GM10266 (cell line): ENCODE results near the gene MFSD6.
"Not testable (repeated sequence)": the region's sequence is repeated elsewhere in the genome, so short reads cannot be mapped to it uniquely, and the experiment has no call there.

Experiments
- DNase-seq: peaks from one replicate; pipeline ENCODE4 v3.0.0; 2012; ENCODE audit errors: extremely low spot score
- TF ChIP-seq, protein P1 (sequence below): IDR thresholded peaks from 2 replicates; pipeline ENCODE4 v1.5.1; 2012; ENCODE audit warnings: mild to moderate bottlenecking, low read depth; ENCODE audit not compliant: control insufficient read depth, insufficient read depth; ENCODE audit errors: missing control alignments

MFSD6 gene

DNA sequence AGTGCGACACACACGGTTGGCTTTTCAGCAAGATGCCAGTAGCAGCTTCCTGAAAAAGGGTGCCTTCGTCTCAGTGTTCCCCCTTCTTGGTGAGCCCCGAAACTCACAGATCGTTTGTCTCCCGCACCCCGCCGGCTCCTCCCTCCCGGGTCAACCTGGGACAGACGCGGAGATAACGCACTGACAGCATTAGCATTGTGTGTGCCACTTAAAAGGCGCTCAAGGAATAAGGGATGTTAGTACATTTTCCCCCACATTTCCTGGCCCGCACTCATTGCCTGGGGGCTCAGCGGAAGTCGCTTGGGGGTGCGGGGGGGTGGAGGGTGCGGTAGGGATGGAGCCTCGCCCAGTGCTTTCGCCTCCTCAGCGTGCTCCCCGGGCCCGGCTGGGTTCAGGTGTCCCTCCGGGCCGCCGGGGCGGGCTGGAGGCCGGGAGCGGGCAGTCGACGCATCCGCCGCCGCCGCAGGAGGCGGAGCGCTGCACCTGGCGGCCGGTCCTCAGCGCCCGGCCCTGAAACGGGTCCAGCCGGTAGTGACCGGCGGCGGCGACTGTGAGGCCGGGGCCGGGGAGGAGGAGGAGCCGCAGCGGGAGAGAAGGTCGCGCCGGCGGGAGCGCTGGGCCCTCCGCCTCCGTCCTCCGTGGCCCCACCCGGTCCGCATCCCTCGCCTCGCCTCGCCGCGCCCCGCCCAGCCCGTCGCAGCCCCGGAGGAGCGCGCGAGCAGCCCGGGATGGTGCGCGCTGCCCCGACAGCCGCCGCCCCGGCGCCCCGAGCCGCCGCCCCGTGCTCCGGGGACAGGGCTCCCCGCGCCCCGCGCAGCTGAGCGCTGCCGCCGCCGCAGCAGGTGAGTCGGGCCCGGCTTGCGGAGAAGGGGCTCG, at the start of gene MFSD6:
Gene MFSD6, plus strand, starts transcription at position 694 of the 876 bp plus-strand sequence. CDS start 27,675 bp downstream, outside the sequence.
- peak; percentile 82 for DNase-seq
- TF ChIP-seq, protein P1, sequence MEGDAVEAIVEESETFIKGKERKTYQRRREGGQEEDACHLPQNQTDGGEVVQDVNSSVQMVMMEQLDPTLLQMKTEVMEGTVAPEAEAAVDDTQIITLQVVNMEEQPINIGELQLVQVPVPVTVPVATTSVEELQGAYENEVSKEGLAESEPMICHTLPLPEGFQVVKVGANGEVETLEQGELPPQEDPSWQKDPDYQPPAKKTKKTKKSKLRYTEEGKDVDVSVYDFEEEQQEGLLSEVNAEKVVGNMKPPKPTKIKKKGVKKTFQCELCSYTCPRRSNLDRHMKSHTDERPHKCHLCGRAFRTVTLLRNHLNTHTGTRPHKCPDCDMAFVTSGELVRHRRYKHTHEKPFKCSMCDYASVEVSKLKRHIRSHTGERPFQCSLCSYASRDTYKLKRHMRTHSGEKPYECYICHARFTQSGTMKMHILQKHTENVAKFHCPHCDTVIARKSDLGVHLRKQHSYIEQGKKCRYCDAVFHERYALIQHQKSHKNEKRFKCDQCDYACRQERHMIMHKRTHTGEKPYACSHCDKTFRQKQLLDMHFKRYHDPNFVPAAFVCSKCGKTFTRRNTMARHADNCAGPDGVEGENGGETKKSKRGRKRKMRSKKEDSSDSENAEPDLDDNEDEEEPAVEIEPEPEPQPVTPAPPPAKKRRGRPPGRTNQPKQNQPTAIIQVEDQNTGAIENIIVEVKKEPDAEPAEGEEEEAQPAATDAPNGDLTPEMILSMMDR, result peak; percentile 6

DNA sequence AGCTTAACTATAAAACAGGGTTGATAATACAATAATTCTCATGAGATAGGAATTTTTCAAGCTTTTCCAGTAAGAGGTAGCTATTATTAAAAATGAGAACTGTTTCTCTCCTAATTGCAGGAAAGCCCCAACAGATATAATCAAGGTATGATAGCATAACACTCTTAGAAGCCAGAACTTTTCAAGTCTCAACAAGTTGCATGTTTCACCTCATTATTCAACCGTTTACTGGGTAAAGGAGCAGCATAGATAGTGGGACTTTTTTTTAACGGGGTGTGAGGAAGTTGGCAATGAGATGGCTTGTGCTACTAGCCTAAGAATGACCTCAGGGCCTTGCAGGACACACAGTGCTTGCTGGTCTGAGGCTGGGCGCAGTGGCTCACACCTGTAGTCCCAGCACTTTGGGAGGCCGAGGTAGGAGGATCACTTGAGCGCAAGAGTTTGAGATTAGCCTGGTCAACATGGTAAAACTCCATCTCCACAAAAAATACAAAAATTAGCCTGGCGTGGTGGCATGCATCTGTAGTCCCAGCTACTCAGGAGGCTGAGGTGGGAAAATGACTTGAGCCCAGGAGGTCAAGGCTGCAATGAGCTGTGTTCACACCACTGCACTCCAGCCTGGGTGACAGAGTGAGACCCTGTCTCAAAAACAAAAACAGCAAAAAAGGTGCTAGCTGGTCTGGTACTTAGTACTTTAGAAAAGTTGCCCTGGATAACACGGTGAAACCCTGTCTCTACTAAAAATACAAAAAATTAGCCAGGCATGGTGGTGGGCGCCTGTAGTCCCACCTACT, 49.3 kb upstream of the MFSD6 start:
- not testable (repeated sequence) for DNase-seq

DNA sequence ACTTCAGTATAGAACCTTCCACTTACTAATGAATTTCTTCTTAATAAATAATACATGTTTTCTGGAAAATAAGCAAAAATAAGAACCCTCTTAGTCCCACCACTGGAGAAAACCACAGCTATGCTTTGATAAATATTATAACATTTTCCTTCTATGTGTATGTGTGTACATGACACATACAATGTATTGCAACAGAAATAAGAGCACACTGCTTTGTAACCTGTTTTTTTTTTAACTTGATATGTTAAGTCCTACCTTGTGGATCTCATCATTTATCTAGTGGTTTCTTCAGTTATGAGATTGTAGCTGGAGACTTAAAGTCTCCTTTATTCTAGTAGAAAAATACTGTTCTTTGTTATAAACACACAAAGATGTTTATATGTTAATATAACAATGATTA, 47.6 kb upstream of the MFSD6 start:
- TF ChIP-seq, protein P1, result no peak
- DNase-seq, result no peak

DNA sequence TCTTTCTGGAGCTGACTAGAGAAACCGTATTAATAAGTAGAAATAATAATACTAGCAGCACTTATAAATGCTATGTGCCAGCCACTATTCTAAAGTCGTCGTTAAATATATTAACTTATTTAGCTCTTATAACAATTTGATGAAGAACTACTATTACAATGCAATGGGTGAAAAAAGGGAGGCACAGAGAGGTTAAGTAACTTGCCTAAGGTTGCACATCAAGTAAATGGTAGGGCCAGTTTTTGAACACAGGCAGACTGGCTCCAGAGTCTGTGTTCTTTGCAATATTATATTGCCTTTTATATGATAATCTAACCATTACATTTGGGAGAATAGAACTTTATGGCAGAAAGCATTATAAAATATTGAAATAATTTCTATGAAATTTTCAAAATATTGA, 47.2 kb upstream of the MFSD6 start:
- TF ChIP-seq, protein P1, result no peak
- DNase-seq, result no peak

DNA sequence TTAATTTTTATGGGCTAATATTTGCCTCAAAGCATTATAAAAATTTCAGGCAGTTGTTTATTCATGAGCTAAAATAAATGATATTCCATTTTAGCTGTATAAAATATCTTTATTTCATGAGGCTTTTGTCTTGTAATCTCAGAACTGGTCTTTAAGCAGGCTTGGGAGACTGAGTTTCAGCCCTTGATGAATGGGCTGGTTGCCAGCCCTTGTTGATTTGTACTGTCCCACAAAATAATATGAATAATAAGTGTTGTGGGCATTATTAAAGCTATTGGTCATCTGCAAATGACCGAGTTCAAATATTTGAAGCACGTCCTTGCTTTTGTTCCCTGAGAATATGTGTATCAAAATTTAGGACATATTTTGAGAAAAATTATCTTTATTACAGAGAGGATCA, 46.6 kb upstream of the MFSD6 start:
- TF ChIP-seq, protein P1, result no peak
- no peak for DNase-seq

DNA sequence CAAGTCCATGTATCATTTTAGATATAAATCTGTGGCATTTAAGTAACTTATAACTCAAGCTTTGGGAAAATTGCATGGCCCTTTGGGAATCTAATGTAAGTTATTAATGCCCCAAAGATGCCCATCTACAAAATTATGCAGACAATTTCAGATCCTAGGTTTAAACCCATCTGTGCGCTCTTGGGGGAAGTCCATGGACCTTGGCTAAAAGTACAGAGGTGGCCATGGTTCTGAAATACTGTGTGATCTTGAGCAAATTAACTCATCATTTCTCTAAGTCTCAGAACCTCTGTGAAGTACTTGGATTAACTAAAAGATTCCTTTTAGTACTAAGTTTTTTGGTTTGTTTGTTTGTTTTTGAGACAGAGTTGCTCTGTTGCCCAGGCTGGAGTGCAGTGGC, 45.3 kb upstream of the MFSD6 start:
- DNase-seq, result no peak
- TF ChIP-seq, protein P1, result no peak

DNA sequence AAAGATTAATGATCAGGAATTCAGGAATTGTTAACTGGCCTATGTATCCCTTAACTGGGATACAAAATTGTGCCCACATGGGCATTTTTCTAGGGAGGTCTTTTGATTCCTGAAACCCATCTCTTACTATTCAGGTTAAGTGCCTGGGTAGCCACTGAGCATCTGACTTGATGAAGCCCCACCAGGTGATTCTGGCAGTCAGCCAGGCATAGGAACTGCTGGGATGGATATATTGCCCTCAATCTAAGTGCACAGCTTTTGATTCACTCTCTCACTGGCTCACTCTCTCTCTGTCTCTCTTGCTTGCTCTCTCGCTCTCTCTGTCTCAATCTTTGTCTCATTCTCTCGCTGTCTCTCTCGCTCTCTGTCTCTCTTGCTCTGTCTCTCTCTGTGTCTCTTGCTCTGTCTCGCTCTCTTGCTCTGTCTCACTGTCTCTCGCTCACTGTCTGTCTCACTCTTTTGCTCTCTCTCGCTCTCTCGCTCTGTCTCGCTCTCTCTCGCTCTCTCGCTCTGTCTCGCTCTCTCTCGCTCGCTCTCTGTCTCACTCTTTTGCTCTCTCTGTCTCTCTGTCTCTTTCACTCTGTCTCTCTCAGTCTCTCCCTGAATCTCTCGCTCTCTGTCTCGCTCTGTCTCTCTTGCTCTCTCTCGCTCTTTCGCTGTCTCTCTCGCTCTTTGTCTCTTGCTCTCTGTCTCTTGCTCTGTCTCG, 42.5 kb upstream of the MFSD6 start:
- no peak for DNase-seq
- TF ChIP-seq, protein P1, result no peak
